Cardiac fibroblast (primary cell): ENCODE measurements around the gene PC.

ENCODE experiments used
- DNase-seq, 2 donors: peaks; one replicate each; pipeline versions ENCODE4 v3.0.0 to v3.0.0-alpha.2; 2010; ENCODE audit warnings: low read depth in 2 of 2
- H3K4me3 ChIP-seq, 2 donors: replicated peaks in 1 of 2; 1 replicate in 1 of 2; 2 replicates in 1 of 2; pipeline ENCODE4 v1.5.1; 2011; ENCODE audit warnings: low read depth in 2 of 2, low read length in 2 of 2, mild to moderate bottlenecking in 2 of 2, moderate library complexity in 1 of 2
- TF ChIP-seq, protein P1 (sequence below): IDR thresholded peaks from one replicate; pipeline ENCODE4 v1.5.1; 2011; ENCODE audit warnings: low read depth, mild to moderate bottlenecking, low read length, inconsistent platforms

The PC gene

GRCh38 chr11:66845143-66845875 lies 112.9 kb downstream of the PC start:
- TF ChIP-seq, protein P1, sequence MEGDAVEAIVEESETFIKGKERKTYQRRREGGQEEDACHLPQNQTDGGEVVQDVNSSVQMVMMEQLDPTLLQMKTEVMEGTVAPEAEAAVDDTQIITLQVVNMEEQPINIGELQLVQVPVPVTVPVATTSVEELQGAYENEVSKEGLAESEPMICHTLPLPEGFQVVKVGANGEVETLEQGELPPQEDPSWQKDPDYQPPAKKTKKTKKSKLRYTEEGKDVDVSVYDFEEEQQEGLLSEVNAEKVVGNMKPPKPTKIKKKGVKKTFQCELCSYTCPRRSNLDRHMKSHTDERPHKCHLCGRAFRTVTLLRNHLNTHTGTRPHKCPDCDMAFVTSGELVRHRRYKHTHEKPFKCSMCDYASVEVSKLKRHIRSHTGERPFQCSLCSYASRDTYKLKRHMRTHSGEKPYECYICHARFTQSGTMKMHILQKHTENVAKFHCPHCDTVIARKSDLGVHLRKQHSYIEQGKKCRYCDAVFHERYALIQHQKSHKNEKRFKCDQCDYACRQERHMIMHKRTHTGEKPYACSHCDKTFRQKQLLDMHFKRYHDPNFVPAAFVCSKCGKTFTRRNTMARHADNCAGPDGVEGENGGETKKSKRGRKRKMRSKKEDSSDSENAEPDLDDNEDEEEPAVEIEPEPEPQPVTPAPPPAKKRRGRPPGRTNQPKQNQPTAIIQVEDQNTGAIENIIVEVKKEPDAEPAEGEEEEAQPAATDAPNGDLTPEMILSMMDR = no peak
- H3K4me3 ChIP-seq = no peak overlapping the region
- DNase-seq = no peak

GRCh38 chr11:66844496-66845142 lies 113.6 kb downstream of the PC start:
- TF ChIP-seq, protein P1 = no peak
- H3K4me3 ChIP-seq = peak overlapping the region; percentile 98 to 99
- no peak for DNase-seq

- TF ChIP-seq, protein P1 = no peak
- DNase-seq = no peak
- peak overlapping the region; percentile 98 to 99 for H3K4me3 ChIP-seq
These were observed 114.2 kb downstream of the PC start for GRCh38 chr11:66843776-66844495.

GRCh38 chr11:66842896-66843775 lies 115.0 kb downstream of the PC start, which contains the start of gene RCE1:
RCE1 (plus strand) TSS chr11:66843441; CDS start chr11:66843456, 15 bp downstream.
- H3K4me3 ChIP-seq = peak within 1 kb of the TSS; percentile 98 to 99
- TF ChIP-seq, protein P1 = no peak
- peak; percentile 87 to 94 for DNase-seq

GRCh38 chr11:66842501-66842895 lies 115.7 kb downstream of the PC start:
- no peak for DNase-seq
- TF ChIP-seq, protein P1 = no peak
- peak overlapping the region; percentile 93 to 98 for H3K4me3 ChIP-seq

DNA sequence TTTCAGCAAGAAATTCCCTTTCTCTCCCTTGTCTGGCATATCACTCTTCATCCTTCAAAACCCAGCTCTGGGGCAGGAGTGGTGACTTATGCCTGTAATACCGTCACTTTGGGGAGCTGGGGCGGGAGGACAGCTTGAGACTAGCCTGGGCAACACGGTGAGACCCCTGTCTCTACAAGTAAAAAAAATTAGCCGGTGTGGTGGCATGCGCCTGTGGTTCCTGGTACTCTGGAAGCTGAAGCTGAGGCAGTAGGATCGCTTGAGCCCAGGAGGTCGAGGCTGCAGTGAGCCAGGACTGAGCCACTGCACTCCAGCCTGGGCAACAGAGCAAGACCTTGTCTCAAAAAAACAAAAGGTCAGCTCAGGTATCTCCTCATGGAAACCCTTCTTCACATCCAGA lies 116.3 kb downstream of the PC start:
- TF ChIP-seq, protein P1 = no peak
- H3K4me3 ChIP-seq = peak overlapping the region; percentile 93 to 98
- no peak for DNase-seq
